Progenitor cell of endocrine pancreas (in vitro differentiated cells): ENCODE data around the gene TTC36. TPM values are rescaled to one million over a fixed set of nuclear protein-coding genes. Genes with fewer than 3 reads are reported as not detected.
"Not testable (repeated sequence)": the region's sequence is repeated elsewhere in the genome, so short reads cannot be mapped to it uniquely, and the experiment has no call there.

Experiments used
- DNase-seq: peaks from one replicate; pipeline ENCODE4 v3.0.0; 2021; ENCODE audit warnings: low spot score; ENCODE audit not compliant: unreplicated experiment
- H3K27ac Mint-ChIP-seq: 2 replicates; pipeline ENCODE4 v1.8.0; 2021; ENCODE audit warnings: mild to moderate bottlenecking, moderate library complexity, mixed read lengths
- H3K27me3 Mint-ChIP-seq: 2 replicates; pipeline ENCODE4 v1.8.0; 2021; ENCODE audit warnings: mixed read lengths
- H3K36me3 Mint-ChIP-seq: 2 replicates; pipeline ENCODE4 v1.8.0; 2022; ENCODE audit warnings: mixed read lengths; ENCODE audit not compliant: insufficient read depth
- H3K4me1 Mint-ChIP-seq: 2 replicates; pipeline ENCODE4 v1.8.0; 2021; ENCODE audit warnings: low read depth, mixed read lengths
- H3K4me3 Mint-ChIP-seq: 2 replicates; pipeline ENCODE4 v1.8.0; 2021; ENCODE audit warnings: low read depth, mild to moderate bottlenecking, moderate library complexity, mixed read lengths
- H3K9me3 Mint-ChIP-seq: 2 replicates; pipeline ENCODE4 v1.8.0; 2021; ENCODE audit warnings: low read depth, mixed read lengths
- total RNA-seq: library from RNA; stranded (reverse); gene quantifications from 2 replicates; pipeline ENCODE4 v1.2.1, GENCODE V29; 2021
- TF ChIP-seq, protein P1 (sequence below): fragments of 200-600 bp; sonication (generic); IDR thresholded peaks from one replicate; pipeline ENCODE4 v1.5.0; 2021; ENCODE audit warnings: antibody characterized with exemption, mild to moderate bottlenecking; ENCODE audit not compliant: unreplicated experiment

Gene TTC36
- total RNA-seq, 1 donor from 2014 or later: 3.3 TPM

DNA sequence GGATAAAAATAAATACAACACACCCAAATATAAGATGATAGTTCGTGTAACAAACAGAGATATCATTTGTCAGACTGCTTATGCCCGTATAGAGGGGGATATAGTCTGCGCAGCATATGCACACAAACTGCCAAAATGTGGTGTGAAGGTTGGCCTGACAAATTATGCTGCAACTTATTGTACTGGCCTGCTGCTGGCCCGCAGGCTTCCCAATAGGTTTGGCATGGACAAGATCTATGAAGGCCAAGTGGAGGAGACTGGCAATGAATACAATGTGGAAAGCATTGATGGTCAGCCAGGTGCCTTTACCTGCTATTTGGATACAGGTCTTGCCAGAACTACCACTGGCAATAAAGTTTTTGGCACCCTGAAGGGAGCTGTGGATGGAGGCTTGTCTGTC is 33.5 kb downstream of the TTC36 start:
- DNase-seq: no peak
- Mint-ChIP-seq H3K27me3 (no peaks in the 10 kb centered on the region), H3K4me3 (no peak overlapping the region), H3K9me3 (no peaks in the 10 kb centered on the region), H3K36me3 (peaks cover 3% of the 10 kb centered on the region), H3K27ac (no peak overlapping the region), H3K4me1 (peaks cover 2% of the 10 kb centered on the region)
- TF ChIP-seq, protein P1, sequence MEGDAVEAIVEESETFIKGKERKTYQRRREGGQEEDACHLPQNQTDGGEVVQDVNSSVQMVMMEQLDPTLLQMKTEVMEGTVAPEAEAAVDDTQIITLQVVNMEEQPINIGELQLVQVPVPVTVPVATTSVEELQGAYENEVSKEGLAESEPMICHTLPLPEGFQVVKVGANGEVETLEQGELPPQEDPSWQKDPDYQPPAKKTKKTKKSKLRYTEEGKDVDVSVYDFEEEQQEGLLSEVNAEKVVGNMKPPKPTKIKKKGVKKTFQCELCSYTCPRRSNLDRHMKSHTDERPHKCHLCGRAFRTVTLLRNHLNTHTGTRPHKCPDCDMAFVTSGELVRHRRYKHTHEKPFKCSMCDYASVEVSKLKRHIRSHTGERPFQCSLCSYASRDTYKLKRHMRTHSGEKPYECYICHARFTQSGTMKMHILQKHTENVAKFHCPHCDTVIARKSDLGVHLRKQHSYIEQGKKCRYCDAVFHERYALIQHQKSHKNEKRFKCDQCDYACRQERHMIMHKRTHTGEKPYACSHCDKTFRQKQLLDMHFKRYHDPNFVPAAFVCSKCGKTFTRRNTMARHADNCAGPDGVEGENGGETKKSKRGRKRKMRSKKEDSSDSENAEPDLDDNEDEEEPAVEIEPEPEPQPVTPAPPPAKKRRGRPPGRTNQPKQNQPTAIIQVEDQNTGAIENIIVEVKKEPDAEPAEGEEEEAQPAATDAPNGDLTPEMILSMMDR: no peak

DNA sequence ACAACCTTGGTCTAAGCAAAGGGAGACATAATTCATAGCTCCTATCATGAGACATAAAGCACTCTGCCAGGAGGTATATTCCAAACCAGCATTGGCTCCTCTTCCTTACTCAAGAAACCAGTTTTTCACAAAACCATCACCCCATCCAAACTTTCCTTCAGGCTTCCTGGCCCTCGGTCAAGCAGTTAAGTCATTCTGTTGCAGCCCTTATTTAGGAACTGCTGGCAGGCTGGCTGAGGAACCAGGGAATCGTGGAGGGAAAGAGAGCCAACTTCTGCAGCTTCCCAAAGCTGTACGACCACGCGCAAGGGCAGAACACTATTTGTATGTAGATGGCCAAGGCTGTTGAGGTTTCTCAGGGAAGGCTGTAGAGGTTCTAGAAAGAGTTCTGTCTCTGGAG is 37.8 kb downstream of the TTC36 start:
- no peaks in the 10 kb centered on the region for H3K9me3 Mint-ChIP-seq
- TF ChIP-seq, protein P1: no peak
- H3K27ac Mint-ChIP-seq: peak overlapping the region; percentile 29
- H3K36me3 Mint-ChIP-seq: no peaks in the 10 kb centered on the region
- peaks cover 4% of the 10 kb centered on the region for H3K4me1 Mint-ChIP-seq
- no peak for DNase-seq
- no peaks in the 10 kb centered on the region for H3K27me3 Mint-ChIP-seq
- peak overlapping the region; percentile 59 for H3K4me3 Mint-ChIP-seq

DNA sequence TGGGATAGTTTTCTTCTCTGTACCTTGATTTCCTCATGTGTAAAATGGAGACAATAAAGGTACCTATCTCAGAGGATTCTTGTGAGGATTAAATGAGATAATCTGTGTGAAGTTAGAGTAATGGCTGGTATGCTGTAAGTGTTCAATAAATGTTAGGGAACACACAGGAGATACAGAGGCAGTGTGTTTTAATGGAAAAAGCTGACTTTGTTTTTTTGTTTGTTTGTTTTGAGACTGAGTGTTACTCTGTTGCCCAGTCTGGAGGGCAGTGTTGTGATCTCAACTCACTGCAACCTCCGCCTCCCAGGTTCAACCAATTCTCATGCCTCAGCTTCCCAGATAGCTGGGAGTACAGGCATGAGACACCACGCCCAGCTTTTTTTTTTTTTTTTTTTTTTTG is 42.4 kb downstream of the TTC36 start:
- TF ChIP-seq, protein P1: no peak
- no peak overlapping the region for H3K27ac Mint-ChIP-seq
- H3K27me3 Mint-ChIP-seq: no peaks in the 10 kb centered on the region
- no peak overlapping the region for H3K4me3 Mint-ChIP-seq
- no peak for DNase-seq
- H3K36me3 Mint-ChIP-seq: no peaks in the 10 kb centered on the region
- H3K4me1 Mint-ChIP-seq: peaks cover 17% of the 10 kb centered on the region
- no peaks in the 10 kb centered on the region for H3K9me3 Mint-ChIP-seq

DNA sequence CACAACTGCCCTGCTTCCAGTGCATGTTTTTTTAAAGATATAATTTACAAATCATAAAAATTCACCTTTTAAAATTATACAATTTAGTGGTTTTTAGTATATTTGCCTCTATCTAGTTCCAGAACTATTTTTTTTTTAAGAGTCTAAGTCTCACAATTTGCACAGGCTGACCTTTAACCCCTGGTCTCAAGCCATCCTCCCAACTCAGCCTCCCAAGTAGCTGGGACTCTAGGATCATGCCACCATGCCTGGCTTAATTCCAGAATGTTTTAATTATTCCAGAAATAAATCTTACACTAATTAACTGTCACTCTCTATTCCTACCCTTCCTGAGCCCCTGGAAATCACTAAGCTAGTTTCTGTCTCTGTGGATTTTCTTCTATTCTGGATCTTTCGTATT is 43.5 kb downstream of the TTC36 start:
- Mint-ChIP-seq H3K4me1 (peaks cover 26% of the 10 kb centered on the region), H3K27ac (no peak overlapping the region), H3K27me3 (no peaks in the 10 kb centered on the region), H3K36me3 (no peaks in the 10 kb centered on the region), H3K4me3 (no peak overlapping the region), H3K9me3 (no peaks in the 10 kb centered on the region)
- TF ChIP-seq, protein P1: no peak
- no peak for DNase-seq

DNA sequence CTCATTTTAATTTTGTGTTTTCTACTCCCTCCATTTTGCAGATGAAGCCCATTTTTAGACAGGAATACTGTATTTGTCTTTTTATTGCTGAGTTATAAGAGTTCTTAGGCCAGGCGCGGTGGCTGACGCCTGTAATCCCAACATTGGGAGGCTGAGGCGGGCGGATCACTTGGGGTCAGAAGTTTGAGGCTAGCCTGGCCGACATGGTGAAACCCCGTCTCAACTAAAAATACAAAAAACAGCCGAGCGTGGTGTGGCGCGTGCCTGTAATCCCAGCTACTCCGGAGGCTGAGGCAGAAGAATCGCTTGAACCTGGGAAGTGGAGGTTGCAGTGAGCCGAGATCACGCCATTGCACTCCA is 44.4 kb downstream of the TTC36 start:
- DNase-seq, H3K9me3 Mint-ChIP-seq, H3K36me3 Mint-ChIP-seq, H3K27me3 Mint-ChIP-seq: not testable (repeated sequence)
- H3K4me3 Mint-ChIP-seq: peak overlapping the region; percentile 81
- peaks cover 27% of the 10 kb centered on the region for H3K4me1 Mint-ChIP-seq
- peak overlapping the region; percentile 94 for H3K27ac Mint-ChIP-seq

DNA sequence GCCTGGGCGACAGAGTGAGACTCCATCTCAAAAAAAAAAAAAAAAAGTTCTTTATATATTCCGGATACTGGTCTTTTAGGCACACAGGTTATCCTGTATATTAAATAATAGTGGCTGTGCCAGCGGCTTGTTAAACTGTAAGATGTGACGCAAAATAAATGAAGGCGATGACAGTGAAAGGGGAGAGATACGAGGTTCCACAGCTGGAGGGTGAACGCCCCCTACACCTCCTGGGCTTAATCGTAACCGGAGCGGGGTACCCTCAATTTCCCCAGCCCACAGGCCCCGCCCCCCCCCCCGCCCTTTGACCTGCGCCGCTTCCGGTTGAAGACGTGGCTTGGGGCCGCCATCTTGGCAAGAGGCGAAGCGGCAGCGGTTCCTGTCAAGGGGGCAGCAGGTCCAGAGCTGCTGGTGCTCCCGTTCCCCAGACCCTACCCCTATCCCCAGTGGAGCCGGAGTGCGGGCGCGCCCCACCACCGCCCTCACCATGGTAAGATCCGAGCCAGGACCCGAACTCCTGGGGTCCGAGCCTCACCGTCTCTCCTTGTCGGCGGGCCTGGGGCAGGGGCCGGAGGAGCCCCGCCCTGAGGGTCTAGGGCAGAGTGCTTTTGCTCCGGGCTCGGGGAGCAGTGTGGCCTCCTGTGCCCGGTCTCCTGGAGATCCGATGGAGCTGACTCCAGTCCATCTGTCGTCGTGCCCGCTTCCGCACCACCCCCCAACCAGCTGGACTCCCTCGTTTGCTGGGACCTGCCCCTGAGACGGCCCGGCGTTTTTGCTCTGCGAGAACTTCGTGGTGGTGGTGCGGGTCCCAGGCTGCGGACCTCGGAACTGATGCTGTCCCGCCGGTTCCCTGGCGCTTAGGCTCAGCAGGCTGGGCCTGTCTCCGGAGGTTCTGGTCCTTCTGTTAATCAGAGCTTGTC is 45.0 kb downstream of the TTC36 start, which contains the start of gene ARCN1:
Gene ARCN1, plus strand, starts transcription at position 349 of the 920 bp plus-strand sequence. Its CDS starts 139 bp downstream, at position 488.
- peak; percentile 52 for DNase-seq
- no peaks in the 10 kb centered on the region for H3K36me3 Mint-ChIP-seq
- H3K27ac Mint-ChIP-seq: peak within 1 kb of the TSS; percentile 94
- TF ChIP-seq, protein P1: no peak
- peak within 1 kb of the TSS; percentile 81 for H3K4me3 Mint-ChIP-seq
- H3K9me3 Mint-ChIP-seq: no peaks in the 10 kb centered on the region
- H3K4me1 Mint-ChIP-seq: peaks cover 27% of the 10 kb centered on the region
- H3K27me3 Mint-ChIP-seq: no peaks in the 10 kb centered on the region
